Heart right ventricle (tissue), 16 donors: ENCODE data around the gene INPP5D. TPM values are rescaled to one million over a fixed set of nuclear protein-coding genes. Genes with fewer than 3 reads are reported as not detected.
"Not testable (repeated sequence)": the region's sequence is repeated elsewhere in the genome, so short reads cannot be mapped to it uniquely, and the experiment has no call there.

Experiments
- ATAC-seq, 8 donors: fragments of 200-7000 bp; cut with Tn5 transposase; one replicate each; pipeline ENCODE4 v1.9.1; 2020; ENCODE audit warnings: mild to moderate bottlenecking in 8 of 8, moderate library complexity in 8 of 8, moderate number of reproducible peaks in 1 of 8
- DNase-seq, 2 donors: peaks; one replicate each; pipeline ENCODE4 v3.0.0-alpha.2; 2020
- H3K27ac ChIP-seq, 10 donors: fragments of 200-600 bp; sonication (generic) in 2 of 10; one replicate each; pipeline versions ENCODE4 v1.5.0 to v1.8.0; 2020 to 2022; ENCODE audit warnings: mild to moderate bottlenecking in 3 of 10
- H3K27me3 ChIP-seq, 7 donors: fragments of 200-600 bp; one replicate each; pipeline ENCODE4 v1.8.0; 2021 to 2022; ENCODE audit warnings: mild to moderate bottlenecking in 2 of 7
- H3K36me3 ChIP-seq, 9 donors: fragments of 200-600 bp; sonication (generic) in 1 of 9; one replicate each; pipeline versions ENCODE4 v1.5.0 to v1.8.0; 2020 to 2022; ENCODE audit warnings: mild to moderate bottlenecking in 2 of 9
- H3K4me1 ChIP-seq, 9 donors: fragments of 200-600 bp; sonication (generic) in 1 of 9; one replicate each; pipeline versions ENCODE4 v1.5.0 to v1.8.0; 2020 to 2022; ENCODE audit warnings: mild to moderate bottlenecking in 4 of 9
- H3K4me3 ChIP-seq, 10 donors: fragments of 200-600 bp; sonication (generic) in 2 of 10; one replicate each; pipeline versions ENCODE4 v1.5.0 to v1.8.0; 2020 to 2022; ENCODE audit warnings: mild to moderate bottlenecking in 7 of 10, moderate library complexity in 2 of 10
- H3K9me3 ChIP-seq, 11 donors: fragments of 200-600 bp in 10 of 11; sonication (generic) in 2 of 11; one replicate each; pipeline versions ENCODE4 v1.5.0 to v1.8.0; 2013 to 2022; ENCODE audit warnings: mild to moderate bottlenecking in 2 of 11, control low read depth in 1 of 11, moderate library complexity in 1 of 11
- WGBS, 2 donors: extraction: QIAGEN DNeasy Blood & Tissue Kit; methylation state at CpG; one replicate each; pipeline ENCODE4 v1.1.7; 2013; ENCODE audit warnings: inconsistent platforms in 1 of 2; 5-methylcytosine and 5-hydroxymethylcytosine counted together
- intact Hi-C, 10 donors: fragments of 100-400 bp; cut with DNase I; formaldehyde crosslinking; loops; one replicate each; pipeline versions ENCODE4 v1.11.1 to v1.14.2; 2022
- polyA plus RNA-seq, 2 donors: library from polyadenylated mRNA; stranded (reverse); fragments of 200-250 nt; gene quantifications; one replicate each; pipeline ENCODE4 v1.2.3, GENCODE V29; 2013
- total RNA-seq, 10 donors: library from RNA; stranded (reverse); fragmentation: NEBNext Ultra II Directional in 3 of 10; extraction: Animal tissue kit (Norgen Biotek cat#: 25700) in 3 of 10; gene quantifications; one replicate each; pipeline versions ENCODE4 v1.2.1 to v1.2.4, GENCODE V29; 2021 to 2023
- TF ChIP-seq, protein P1 (sequence below), 9 donors: fragments of 200-600 bp; sonication (generic) in 2 of 9; IDR thresholded peaks; one replicate each; pipeline versions ENCODE4 v1.5.0 to v1.8.0; 2021 to 2022; ENCODE audit warnings: antibody characterized with exemption in 9 of 9, mild to moderate bottlenecking in 5 of 9, moderate library complexity in 1 of 9
- donor health status: Arrhythmogenic right ventricular cardiomyopathy.
- donor health status: ischemic (EF 13 %, LVEDD 7.1; RV severe dilation, severe dysfunction).
- donor health status: healthy with polysubstance abuse.
- donor health status: DM: no; HTN: yes; CAD: no.
- donor health status: DM: no; HTN: no; CAD: no.
- donor health status: ischemic (EF 25% LVEDD 6.9; RV normal size, moderate dysfunction).
- donor health status: ischemic (EF 25% LVEDD 5.7; RV mildly dilated, moderate dysfunction).
- donor health status: healthy.
- donor health status: DM: yes; HTN: yes; CAD: no.
- donor health status: Ischemic cardiomyopathy.
- donor health status: ischemic (EF 35%, LVEDD 5.7; RV mildly dilated, moderate dysfunction).
- donor health status: nonischemic (EF 11% LVEDD 7.7; RV severe dilation, severe dysfunction).
- donor health status: DM: yes; HTN: yes; CAD: no.
- donor health status: PGD.
- donor health status: ischemic (EF 29% LVEDD 5.4; RV normal size, mild dysfunction).
- donor health status: nonischemic (EF 23%, LVEDD 6.1; RV moderate dilation, normal function).

Gene INPP5D
- total and polyA plus RNA-seq, 12 donors: 2.9 to 17.2 (median 5.7) TPM

DNA sequence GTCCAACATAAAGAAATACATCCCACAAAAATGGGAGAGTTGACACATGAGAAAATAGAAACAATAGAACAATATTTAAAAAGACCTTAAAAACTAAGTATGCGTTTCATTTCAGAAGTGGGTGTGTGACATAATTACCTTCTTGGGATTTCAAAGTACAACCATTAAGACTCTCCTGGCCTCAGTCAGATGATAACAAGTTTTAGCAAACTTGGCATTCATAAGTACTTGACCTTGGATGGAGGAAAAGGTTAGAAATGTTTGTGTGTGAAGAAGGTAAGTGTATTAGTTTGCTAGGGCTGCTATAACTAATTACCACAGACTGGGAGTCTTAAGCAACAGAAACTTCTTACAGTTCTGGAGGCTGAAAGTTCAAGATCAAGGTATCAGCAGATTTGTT, 42.2 kb upstream of the INPP5D start:
- Histone ChIP-seq H3K36me3 (no peaks in the 10 kb centered on the region), H3K27ac (no peak overlapping the region), H3K27me3 (peaks cover 0 to 4% (median 0%) of the 10 kb centered on the region in 7 donors), H3K9me3 (peaks cover 0 to 16% (median 3%) of the 10 kb centered on the region in 11 donors), H3K4me1 (no peaks in the 10 kb centered on the region), H3K4me3 (no peak overlapping the region)
- intact Hi-C loops: no loop called here
- ATAC-seq: no peak
- WGBS, 2 donors: 95 to 98% methylated on average over 1 of the region's 1 CpG
- TF ChIP-seq, protein P1, sequence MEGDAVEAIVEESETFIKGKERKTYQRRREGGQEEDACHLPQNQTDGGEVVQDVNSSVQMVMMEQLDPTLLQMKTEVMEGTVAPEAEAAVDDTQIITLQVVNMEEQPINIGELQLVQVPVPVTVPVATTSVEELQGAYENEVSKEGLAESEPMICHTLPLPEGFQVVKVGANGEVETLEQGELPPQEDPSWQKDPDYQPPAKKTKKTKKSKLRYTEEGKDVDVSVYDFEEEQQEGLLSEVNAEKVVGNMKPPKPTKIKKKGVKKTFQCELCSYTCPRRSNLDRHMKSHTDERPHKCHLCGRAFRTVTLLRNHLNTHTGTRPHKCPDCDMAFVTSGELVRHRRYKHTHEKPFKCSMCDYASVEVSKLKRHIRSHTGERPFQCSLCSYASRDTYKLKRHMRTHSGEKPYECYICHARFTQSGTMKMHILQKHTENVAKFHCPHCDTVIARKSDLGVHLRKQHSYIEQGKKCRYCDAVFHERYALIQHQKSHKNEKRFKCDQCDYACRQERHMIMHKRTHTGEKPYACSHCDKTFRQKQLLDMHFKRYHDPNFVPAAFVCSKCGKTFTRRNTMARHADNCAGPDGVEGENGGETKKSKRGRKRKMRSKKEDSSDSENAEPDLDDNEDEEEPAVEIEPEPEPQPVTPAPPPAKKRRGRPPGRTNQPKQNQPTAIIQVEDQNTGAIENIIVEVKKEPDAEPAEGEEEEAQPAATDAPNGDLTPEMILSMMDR (IDR thresholded peaks at IDR 0.05): no peak
- no peak for DNase-seq

DNA sequence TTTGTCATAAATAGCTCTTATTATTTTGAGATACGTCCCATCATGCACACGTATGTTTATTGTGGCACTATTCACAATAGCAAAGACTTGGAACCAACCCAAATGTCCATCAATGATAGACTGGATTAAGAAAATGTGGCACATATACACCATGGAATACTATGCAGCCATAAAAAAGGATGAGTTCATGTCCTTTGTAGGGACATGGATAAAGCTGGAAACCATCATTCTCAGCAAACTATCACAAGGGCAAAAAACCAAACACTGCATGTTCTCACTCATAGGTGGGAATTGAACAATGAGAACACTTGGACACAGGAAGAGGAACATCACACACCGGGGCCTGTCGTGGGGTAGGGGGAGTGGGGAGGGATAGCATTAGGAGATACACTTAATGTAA, 40.5 kb upstream of the INPP5D start:
- not testable (repeated sequence) for ATAC-seq
- 94% methylated on average over 4 of the region's 4 CpGs for WGBS, 2 donors
- peaks cover 0 to 16% (median 3%) of the 10 kb centered on the region in 11 donors for H3K9me3 ChIP-seq

DNA sequence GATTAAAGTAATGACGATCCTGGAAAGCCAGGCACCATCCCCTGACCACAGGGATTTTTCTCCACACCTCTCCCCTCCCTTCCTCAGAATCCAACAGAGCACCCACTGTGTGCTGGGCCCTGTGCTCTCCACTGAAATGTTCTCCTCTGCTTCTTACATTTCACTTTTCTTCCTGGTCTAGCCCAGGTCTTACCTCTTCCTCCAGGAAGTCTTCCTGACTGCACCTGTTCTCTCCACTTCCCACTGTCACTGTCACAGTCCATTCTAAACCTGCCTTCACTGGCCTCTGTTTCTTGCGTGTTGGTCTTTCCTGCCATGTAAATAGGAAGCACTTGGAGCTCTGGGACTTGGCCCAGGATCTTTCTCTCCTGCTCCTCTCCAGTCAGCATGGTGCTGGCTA, 39.7 kb upstream of the INPP5D start:
- WGBS, 2 donors: 76 to 79% methylated on average over 2 of the region's 2 CpGs
- intact Hi-C loops: no loop called here
- H3K4me1 ChIP-seq: no peaks in the 10 kb centered on the region

More for the DNA sequence above, 40.5 kb upstream of the INPP5D start:
- H3K36me3 ChIP-seq, H3K4me3 ChIP-seq, H3K27ac ChIP-seq, intact Hi-C loops, H3K4me1 ChIP-seq, DNase-seq: not testable (repeated sequence)
- peaks cover 0 to 13% (median 0%) of the 10 kb centered on the region in 7 donors for H3K27me3 ChIP-seq

DNA sequence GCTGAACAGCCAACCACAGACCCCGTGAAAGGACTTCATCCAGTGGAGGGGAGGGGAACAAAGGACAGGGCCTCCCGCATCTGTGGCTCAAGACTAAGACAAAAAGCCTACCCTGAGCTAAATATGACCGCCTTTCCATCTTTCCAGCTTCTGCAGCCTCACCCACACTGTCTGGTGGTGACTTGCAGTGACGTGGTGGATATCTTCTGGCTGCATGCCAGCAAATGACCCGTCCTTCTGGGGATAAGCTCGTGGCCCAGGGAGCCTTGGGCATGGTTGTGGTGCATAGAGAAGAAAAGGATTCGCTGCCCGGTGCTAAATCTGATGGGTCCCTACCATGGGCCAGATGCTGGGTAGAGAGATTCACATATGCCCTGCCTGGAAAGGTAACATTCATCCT, 38.4 kb upstream of the INPP5D start:
- H3K4me1 ChIP-seq: no peaks in the 10 kb centered on the region
- WGBS, 2 donors: 61 to 62% methylated on average over 8 of the region's 8 CpGs
- TF ChIP-seq, protein P1 (IDR thresholded peaks at IDR 0.05): no peak
- no peak overlapping the region for H3K27ac ChIP-seq
- H3K27me3 ChIP-seq: peaks cover 0 to 13% (median 0%) of the 10 kb centered on the region in 7 donors
- peaks cover 0 to 16% (median 3%) of the 10 kb centered on the region in 11 donors for H3K9me3 ChIP-seq
- H3K36me3 ChIP-seq: no peaks in the 10 kb centered on the region
- intact Hi-C loops: no loop called here
- no peak overlapping the region for H3K4me3 ChIP-seq
- ATAC-seq (no peak), DNase-seq (no peak)

More for the DNA sequence above, 39.7 kb upstream of the INPP5D start:
- Histone ChIP-seq H3K4me3 (no peak overlapping the region), H3K36me3 (no peaks in the 10 kb centered on the region), H3K27ac (no peak overlapping the region), H3K9me3 (peaks cover 0 to 16% (median 3%) of the 10 kb centered on the region in 11 donors), H3K27me3 (peaks cover 0 to 13% (median 0%) of the 10 kb centered on the region in 7 donors)
- ATAC-seq (no peak), DNase-seq (no peak)
- TF ChIP-seq, protein P1 (IDR thresholded peaks at IDR 0.05): no peak

DNA sequence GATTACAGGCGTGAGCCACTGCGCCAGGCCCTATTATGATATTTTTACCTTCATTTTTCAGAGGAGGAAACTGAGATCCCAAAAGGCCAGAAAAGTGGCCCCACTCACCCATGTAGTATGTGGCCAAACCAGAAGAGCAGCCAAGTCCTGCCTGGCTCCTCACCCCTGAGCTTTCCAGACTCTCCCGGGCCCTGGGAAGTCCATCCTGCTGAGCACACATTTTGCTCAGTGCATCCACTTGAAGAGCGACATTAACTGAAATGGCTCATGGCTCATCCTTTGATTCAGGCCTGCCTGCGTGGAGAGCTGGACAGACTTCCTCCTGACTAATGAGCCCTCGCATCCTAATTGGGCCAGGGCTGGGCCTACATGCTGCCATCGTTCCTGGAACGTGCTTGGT, 37.6 kb upstream of the INPP5D start:
- no peak overlapping the region for H3K27ac ChIP-seq
- no peak for DNase-seq
- peaks cover 0 to 10% (median 3%) of the 10 kb centered on the region in 11 donors for H3K9me3 ChIP-seq
- TF ChIP-seq, protein P1 (IDR thresholded peaks at IDR 0.05): no peak
- no peaks in the 10 kb centered on the region for H3K36me3 ChIP-seq
- no peak overlapping the region for H3K4me3 ChIP-seq
- intact Hi-C loops: no loop called here
- no peak for ATAC-seq
- no peaks in the 10 kb centered on the region for H3K4me1 ChIP-seq
- WGBS, 2 donors: 83 to 89% methylated on average over 8 of the region's 8 CpGs
- H3K27me3 ChIP-seq: peaks cover 0 to 13% (median 0%) of the 10 kb centered on the region in 7 donors
